KMS-11 (cell line): ENCODE data around the gene IFNG-AS1.

Source experiments
- H2AFZ ChIP-seq: fragments of 200-600 bp; sonication (generic); 2 replicates; pipeline ENCODE4 v1.6.1; 2016; ENCODE audit warnings: antibody characterized with exemption, mixed run types, low read depth
- H3K27ac ChIP-seq: fragments of 200-600 bp; sonication (generic); 2 replicates; pipeline ENCODE4 v1.6.1; 2016; ENCODE audit warnings: mild to moderate bottlenecking, mixed run types
- H3K27me3 ChIP-seq: fragments of 200-600 bp; sonication (generic); 2 replicates; pipeline ENCODE4 v1.6.1; 2017; ENCODE audit warnings: mild to moderate bottlenecking, low read depth, mixed run types, moderate library complexity; ENCODE audit not compliant: insufficient read depth
- H3K36me3 ChIP-seq: fragments of 200-600 bp; sonication (generic); 2 replicates; pipeline ENCODE4 v1.6.1; 2017; ENCODE audit warnings: mild to moderate bottlenecking, mixed run types; ENCODE audit not compliant: insufficient read depth
- H3K4me1 ChIP-seq: fragments of 200-600 bp; sonication (generic); 2 replicates; pipeline ENCODE4 v1.6.1; 2016; ENCODE audit warnings: mild to moderate bottlenecking, low read depth, mixed run types; ENCODE audit not compliant: poor library complexity, severe bottlenecking
- H3K4me2 ChIP-seq: fragments of 200-600 bp; sonication (generic); 2 replicates; pipeline ENCODE4 v1.7.0; 2016; ENCODE audit warnings: mild to moderate bottlenecking, mixed run types
- H3K4me3 ChIP-seq: fragments of 200-600 bp; sonication (generic); IDR thresholded peaks from 2 replicates; pipeline ENCODE4 v1.6.1; 2017; ENCODE audit warnings: low read depth, low read length, mixed read lengths; ENCODE audit not compliant: insufficient read depth
- H3K79me2 ChIP-seq: fragments of 200-600 bp; sonication (generic); 2 replicates; pipeline ENCODE4 v1.6.1; 2016; ENCODE audit warnings: low read depth, mixed run types; ENCODE audit not compliant: insufficient read depth
- H3K9ac ChIP-seq: fragments of 200-600 bp; sonication (generic); 2 replicates; pipeline ENCODE4 v1.6.1; 2016; ENCODE audit warnings: mild to moderate bottlenecking, mixed run types
- H4K20me1 ChIP-seq: fragments of 200-600 bp; sonication (generic); 2 replicates; pipeline ENCODE4 v1.6.1; 2016; ENCODE audit warnings: mild to moderate bottlenecking, mixed run types; ENCODE audit not compliant: insufficient read depth
- TF ChIP-seq, protein P1 (sequence below): fragments of 200-600 bp; sonication (generic); conservative IDR thresholded peaks from 2 replicates; pipeline ENCODE4 v1.6.1; 2017; ENCODE audit warnings: low read depth, mild to moderate bottlenecking, antibody characterized with exemption, low read length, moderate library complexity, mixed read lengths

Gene IFNG-AS1

DNA sequence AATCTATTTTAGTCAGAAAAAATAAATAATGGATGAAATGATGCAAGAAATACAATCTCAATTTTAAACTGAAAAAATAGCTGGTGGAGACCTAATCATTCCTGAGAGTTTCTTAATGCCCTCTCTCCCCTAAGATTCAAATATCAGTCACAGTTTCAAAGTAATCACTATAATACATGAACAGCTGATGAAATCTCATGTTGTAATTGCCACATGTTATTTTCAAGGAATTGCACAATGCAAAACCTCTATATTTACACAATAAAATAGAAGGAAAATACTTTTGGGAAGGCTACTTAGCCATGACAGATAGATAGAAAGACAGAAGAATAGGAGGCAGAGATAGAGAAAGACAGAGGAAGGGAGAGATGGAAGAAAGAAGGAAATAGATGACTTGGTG is 18.2 kb downstream of the IFNG-AS1 start:
- H3K79me2 ChIP-seq: no peaks in the 10 kb centered on the region
- TF ChIP-seq, protein P1, sequence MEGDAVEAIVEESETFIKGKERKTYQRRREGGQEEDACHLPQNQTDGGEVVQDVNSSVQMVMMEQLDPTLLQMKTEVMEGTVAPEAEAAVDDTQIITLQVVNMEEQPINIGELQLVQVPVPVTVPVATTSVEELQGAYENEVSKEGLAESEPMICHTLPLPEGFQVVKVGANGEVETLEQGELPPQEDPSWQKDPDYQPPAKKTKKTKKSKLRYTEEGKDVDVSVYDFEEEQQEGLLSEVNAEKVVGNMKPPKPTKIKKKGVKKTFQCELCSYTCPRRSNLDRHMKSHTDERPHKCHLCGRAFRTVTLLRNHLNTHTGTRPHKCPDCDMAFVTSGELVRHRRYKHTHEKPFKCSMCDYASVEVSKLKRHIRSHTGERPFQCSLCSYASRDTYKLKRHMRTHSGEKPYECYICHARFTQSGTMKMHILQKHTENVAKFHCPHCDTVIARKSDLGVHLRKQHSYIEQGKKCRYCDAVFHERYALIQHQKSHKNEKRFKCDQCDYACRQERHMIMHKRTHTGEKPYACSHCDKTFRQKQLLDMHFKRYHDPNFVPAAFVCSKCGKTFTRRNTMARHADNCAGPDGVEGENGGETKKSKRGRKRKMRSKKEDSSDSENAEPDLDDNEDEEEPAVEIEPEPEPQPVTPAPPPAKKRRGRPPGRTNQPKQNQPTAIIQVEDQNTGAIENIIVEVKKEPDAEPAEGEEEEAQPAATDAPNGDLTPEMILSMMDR: no peak

DNA sequence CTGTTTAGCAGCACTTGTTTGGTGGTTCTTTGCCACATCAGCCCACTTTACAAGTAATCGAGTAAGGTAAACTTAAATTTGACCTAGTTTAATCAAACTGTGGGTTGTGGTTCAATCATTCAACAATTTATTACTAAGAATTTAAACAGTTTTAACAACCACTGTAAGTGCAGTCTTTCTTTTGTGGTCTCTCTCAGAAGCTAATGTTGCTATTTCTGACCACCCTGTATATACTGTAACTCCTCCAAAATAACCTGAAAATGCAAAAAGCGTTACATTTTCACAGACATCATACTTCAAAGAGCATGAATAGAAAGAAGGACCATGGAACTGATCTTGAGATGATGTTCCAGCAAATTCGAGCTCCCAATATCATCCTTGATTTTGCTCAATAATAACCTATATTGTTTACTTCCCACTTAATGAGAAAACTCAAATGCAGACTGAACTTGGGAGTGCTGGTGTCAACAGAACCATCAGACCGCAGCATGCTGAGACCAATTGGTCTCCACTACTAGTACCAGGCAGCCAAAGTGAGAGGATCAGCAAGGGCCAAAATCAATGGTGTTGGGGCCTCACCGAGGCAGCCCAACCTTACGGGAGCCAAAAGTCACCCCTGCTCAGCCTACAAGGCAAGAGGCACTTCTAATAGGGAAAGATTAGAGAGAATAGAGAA is 22.1 kb downstream of the IFNG-AS1 start:
- H3K36me3 ChIP-seq: no peaks in the 10 kb centered on the region
- no peak overlapping the region for H3K27ac ChIP-seq
- no peak overlapping the region for H2AFZ ChIP-seq
- no peaks in the 10 kb centered on the region for H3K4me1 ChIP-seq
- no peak overlapping the region for H3K4me3 ChIP-seq
- H3K27me3 ChIP-seq: no peaks in the 10 kb centered on the region
- no peak overlapping the region for H3K9ac ChIP-seq
- H3K79me2 ChIP-seq: no peaks in the 10 kb centered on the region
- H4K20me1 ChIP-seq: no peaks in the 10 kb centered on the region
- no peak overlapping the region for H3K4me2 ChIP-seq
- TF ChIP-seq, protein P1: no peak

More for the DNA sequence above, 18.2 kb downstream of the IFNG-AS1 start:
- Histone ChIP-seq H3K4me3 (no peak overlapping the region), H2AFZ (no peak overlapping the region), H3K9ac (no peak overlapping the region), H4K20me1 (no peaks in the 10 kb centered on the region), H3K4me1 (no peaks in the 10 kb centered on the region), H3K4me2 (no peak overlapping the region), H3K27ac (no peak overlapping the region), H3K27me3 (no peaks in the 10 kb centered on the region), H3K36me3 (no peaks in the 10 kb centered on the region)

DNA sequence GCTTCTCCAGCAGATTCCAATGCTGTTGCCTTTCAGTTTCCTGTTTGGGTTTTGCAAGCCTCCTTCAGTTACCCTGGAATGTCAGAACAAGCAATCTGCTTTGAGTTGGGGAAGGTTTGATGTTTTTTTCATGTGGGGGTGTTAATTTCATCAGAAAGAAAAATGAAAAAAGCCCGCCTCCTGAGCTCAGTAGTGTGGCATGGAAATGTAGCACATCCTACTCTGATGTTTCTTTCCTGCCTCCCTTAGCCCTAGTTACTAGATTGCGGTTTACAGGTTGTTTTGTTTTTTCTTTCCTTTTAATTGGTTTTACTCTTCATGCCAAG is 22.6 kb downstream of the IFNG-AS1 start:
- H3K36me3 ChIP-seq: no peaks in the 10 kb centered on the region
- no peaks in the 10 kb centered on the region for H3K27me3 ChIP-seq
- H3K27ac ChIP-seq: no peak overlapping the region
- H3K9ac ChIP-seq: no peak overlapping the region
- H3K4me3 ChIP-seq: no peak overlapping the region
- no peak overlapping the region for H3K4me2 ChIP-seq
- H3K4me1 ChIP-seq: no peaks in the 10 kb centered on the region
- no peaks in the 10 kb centered on the region for H3K79me2 ChIP-seq
- TF ChIP-seq, protein P1: no peak
- no peak overlapping the region for H2AFZ ChIP-seq
- no peaks in the 10 kb centered on the region for H4K20me1 ChIP-seq

DNA sequence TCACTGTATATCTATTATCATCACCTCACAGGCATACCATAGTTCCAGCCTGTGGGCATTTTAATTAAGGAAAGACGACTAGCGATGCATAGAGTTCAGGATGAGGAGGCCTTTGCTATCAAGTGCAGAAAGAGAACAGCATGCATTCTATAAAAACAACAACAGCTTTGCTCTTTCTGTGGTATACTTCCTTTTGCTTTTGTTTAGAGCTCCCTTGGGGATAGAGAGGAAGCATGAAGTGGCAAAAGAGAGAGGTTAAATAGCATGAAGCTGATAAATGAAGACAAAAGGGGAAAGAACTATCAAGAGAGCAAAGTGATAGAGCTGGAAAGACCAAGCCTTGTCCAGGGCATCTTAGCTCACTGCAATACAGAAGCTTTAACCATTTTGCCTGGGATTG is 23.5 kb downstream of the IFNG-AS1 start:
- Histone ChIP-seq H4K20me1 (no peaks in the 10 kb centered on the region), H3K9ac (no peak overlapping the region), H3K27ac (no peak overlapping the region), H3K4me1 (no peaks in the 10 kb centered on the region), H3K36me3 (no peaks in the 10 kb centered on the region), H3K4me3 (no peak overlapping the region), H3K4me2 (no peak overlapping the region), H3K79me2 (no peaks in the 10 kb centered on the region), H2AFZ (no peak overlapping the region), H3K27me3 (no peaks in the 10 kb centered on the region)
- TF ChIP-seq, protein P1: no peak
